Neural cell (in vitro differentiated cells): Measurements from ENCODE around the gene CDC25A. TPM values are rescaled to one million over a fixed set of nuclear protein-coding genes. Genes with fewer than 3 reads are reported as not detected.

Experiments
- H2AFZ ChIP-seq: fragments of 200-600, 300-800 bp; sonication (generic), shearing (Covaris generic); 2 replicates; pipeline ENCODE4 v1.6.0; 2014; ENCODE audit warnings: low read depth, mild to moderate bottlenecking, antibody characterized with exemption, low read length, moderate library complexity
- H3F3A ChIP-seq: fragments of 200-600 bp; shearing (Covaris generic); 2 replicates; pipeline ENCODE4 v1.6.1; 2016; ENCODE audit warnings: mild to moderate bottlenecking, moderate library complexity, mixed read lengths, antibody characterized with exemption, low read length; ENCODE audit not compliant: insufficient read depth, poor library complexity, severe bottlenecking
- H3K27ac ChIP-seq: fragments of 200-600, 300-800 bp; sonication (generic), shearing (Covaris generic); 2 replicates; pipeline ENCODE4 v1.5.1; 2014; ENCODE audit warnings: mild to moderate bottlenecking, low read length, moderate library complexity
- H3K27me3 ChIP-seq: fragments of 300-800, 200-600 bp; sonication (generic), shearing (Covaris generic); 2 replicates; pipeline ENCODE4 v1.6.0; 2014; ENCODE audit warnings: mild to moderate bottlenecking, low read depth, low read length, moderate library complexity; ENCODE audit not compliant: insufficient read depth
- H3K36me3 ChIP-seq: fragments of 300-800, 200-600 bp; sonication (generic), shearing (Covaris generic); 2 replicates; pipeline ENCODE4 v1.5.1; 2014; ENCODE audit warnings: mild to moderate bottlenecking, antibody characterized with exemption, low read length, moderate library complexity; ENCODE audit not compliant: insufficient read depth
- H3K4me2 ChIP-seq: fragments of 300-800, 200-600 bp; sonication (generic), shearing (Covaris generic); 2 replicates; pipeline ENCODE4 v1.6.0; 2014; ENCODE audit warnings: mild to moderate bottlenecking, low read length
- H3K4me3 ChIP-seq: fragments of 300-800, 200-600 bp; sonication (generic), shearing (Covaris generic); 2 replicates; pipeline ENCODE4 v1.5.1; 2014; ENCODE audit warnings: mild to moderate bottlenecking, low read length, moderate library complexity
- H3K79me2 ChIP-seq: fragments of 200-600 bp; shearing (Covaris generic); replicated peaks from 2 replicates; pipeline ENCODE4 v1.6.0; 2014; ENCODE audit warnings: mild to moderate bottlenecking, low read length, moderate library complexity; ENCODE audit not compliant: insufficient read depth
- H3K9ac ChIP-seq: fragments of 300-800, 200-600 bp; sonication (generic), shearing (Covaris generic); 2 replicates; pipeline ENCODE4 v1.6.1; 2016; ENCODE audit warnings: mild to moderate bottlenecking, low read length, mixed read lengths
- H3K9me2 ChIP-seq: fragments of 200-600 bp; shearing (Covaris generic); 2 replicates; pipeline ENCODE4 v1.6.1; 2016; ENCODE audit warnings: mild to moderate bottlenecking, low read length, mixed read lengths; ENCODE audit not compliant: insufficient read depth
- H3K9me3 ChIP-seq: fragments of 200-600, 300-800 bp; sonication (generic), shearing (Covaris generic); 2 replicates; pipeline ENCODE4 v1.6.1; 2016; ENCODE audit warnings: mild to moderate bottlenecking, mixed run types, low read length, moderate library complexity, mixed read lengths
- H4K20me1 ChIP-seq: fragments of 200-600 bp; shearing (Covaris generic); 2 replicates; pipeline ENCODE4 v1.6.1; 2016; ENCODE audit warnings: mild to moderate bottlenecking, mixed run types; ENCODE audit not compliant: insufficient read depth
- EP300 ChIP-seq: fragments of 450-650 bp; conservative IDR thresholded peaks from 2 replicates; pipeline ENCODE4 v1.6.1; 2014; ENCODE audit warnings: antibody characterized with exemption, mild to moderate bottlenecking, moderate library complexity; ENCODE audit not compliant: poor library complexity, severe bottlenecking
- EZH2 ChIP-seq: fragments of 200-600, 300-800 bp; shearing (Covaris generic), sonication (generic); IDR thresholded peaks from 2 replicates; pipeline ENCODE4 v1.6.1; 2014; ENCODE audit warnings: antibody characterized with exemption, low read length, borderline replicate concordance, mild to moderate bottlenecking; ENCODE audit not compliant: insufficient read depth, poor library complexity, severe bottlenecking
- MXI1 ChIP-seq: fragments of 450-650 bp; conservative IDR thresholded peaks from 2 replicates; pipeline ENCODE4 v1.6.1; 2014; ENCODE audit warnings: antibody characterized with exemption, mild to moderate bottlenecking; ENCODE audit not compliant: poor library complexity, severe bottlenecking
- POLR2AphosphoS5 ChIP-seq: IDR thresholded peaks from 2 replicates; pipeline ENCODE4 v1.6.1; 2012
- RAD21 ChIP-seq: fragments of 450-650 bp; conservative IDR thresholded peaks from 2 replicates; pipeline ENCODE4 v1.6.1; 2014; ENCODE audit warnings: antibody characterized with exemption, mild to moderate bottlenecking, moderate library complexity
- REST ChIP-seq: IDR thresholded peaks from 2 replicates; pipeline ENCODE4 v1.6.1; 2012; ENCODE audit warnings: borderline replicate concordance
- SMC3 ChIP-seq: fragments of 450-650 bp; conservative IDR thresholded peaks from 2 replicates; pipeline ENCODE4 v1.6.1; 2014; ENCODE audit warnings: antibody characterized with exemption, mild to moderate bottlenecking, moderate library complexity; ENCODE audit not compliant: poor library complexity
- TAF1 ChIP-seq: IDR thresholded peaks from 2 replicates; pipeline ENCODE4 v1.6.1; 2012; ENCODE audit warnings: low read depth
- polyA plus RNA-seq: library from polyadenylated mRNA; depleted of rRNA; stranded (reverse); fragments of >200 nt; gene quantifications from 2 replicates; pipeline ENCODE4 v1.2.3, GENCODE V29; 2014
- TF ChIP-seq, protein P1 (sequence below): fragments of 450-650 bp; IDR thresholded peaks from 2 replicates; pipeline ENCODE4 v1.5.1; 2014; ENCODE audit warnings: antibody characterized with exemption, mild to moderate bottlenecking, moderate library complexity; ENCODE audit not compliant: poor library complexity, severe bottlenecking

The CDC25A gene
- polyA plus RNA-seq, 1 donor from 2014 or later, result 12.3 TPM

GRCh38 chr3:48185129-48185528, 3.1 kb downstream of the CDC25A start:
- no peaks in the 10 kb centered on the region for H3F3A ChIP-seq
- H3K27ac ChIP-seq, result no peak overlapping the region
- no peak for TF ChIP-seq REST
- no peak for TF ChIP-seq POLR2AphosphoS5
- TF ChIP-seq, protein P1, sequence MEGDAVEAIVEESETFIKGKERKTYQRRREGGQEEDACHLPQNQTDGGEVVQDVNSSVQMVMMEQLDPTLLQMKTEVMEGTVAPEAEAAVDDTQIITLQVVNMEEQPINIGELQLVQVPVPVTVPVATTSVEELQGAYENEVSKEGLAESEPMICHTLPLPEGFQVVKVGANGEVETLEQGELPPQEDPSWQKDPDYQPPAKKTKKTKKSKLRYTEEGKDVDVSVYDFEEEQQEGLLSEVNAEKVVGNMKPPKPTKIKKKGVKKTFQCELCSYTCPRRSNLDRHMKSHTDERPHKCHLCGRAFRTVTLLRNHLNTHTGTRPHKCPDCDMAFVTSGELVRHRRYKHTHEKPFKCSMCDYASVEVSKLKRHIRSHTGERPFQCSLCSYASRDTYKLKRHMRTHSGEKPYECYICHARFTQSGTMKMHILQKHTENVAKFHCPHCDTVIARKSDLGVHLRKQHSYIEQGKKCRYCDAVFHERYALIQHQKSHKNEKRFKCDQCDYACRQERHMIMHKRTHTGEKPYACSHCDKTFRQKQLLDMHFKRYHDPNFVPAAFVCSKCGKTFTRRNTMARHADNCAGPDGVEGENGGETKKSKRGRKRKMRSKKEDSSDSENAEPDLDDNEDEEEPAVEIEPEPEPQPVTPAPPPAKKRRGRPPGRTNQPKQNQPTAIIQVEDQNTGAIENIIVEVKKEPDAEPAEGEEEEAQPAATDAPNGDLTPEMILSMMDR, result no peak
- TF ChIP-seq MXI1, result no peak
- no peak for TF ChIP-seq SMC3
- TF ChIP-seq EZH2, result no peak
- no peak for TF ChIP-seq EP300
- no peak for TF ChIP-seq RAD21
- no peak for TF ChIP-seq TAF1
- H4K20me1 ChIP-seq, result no peaks in the 10 kb centered on the region
- H3K79me2 ChIP-seq, result peaks cover 10% of the 10 kb centered on the region
- H3K36me3 ChIP-seq, result no peaks in the 10 kb centered on the region
- no peaks in the 10 kb centered on the region for H3K9me3 ChIP-seq
- H2AFZ ChIP-seq, result no peak overlapping the region
- no peak overlapping the region for H3K9ac ChIP-seq
- no peaks in the 10 kb centered on the region for H3K27me3 ChIP-seq
- no peak overlapping the region for H3K4me2 ChIP-seq
- H3K4me3 ChIP-seq, result no peak overlapping the region
- no peaks in the 10 kb centered on the region for H3K9me2 ChIP-seq

GRCh38 chr3:48184299-48184698, 3.9 kb downstream of the CDC25A start:
- H3K9me2 ChIP-seq, result no peaks in the 10 kb centered on the region
- no peaks in the 10 kb centered on the region for H4K20me1 ChIP-seq
- no peak overlapping the region for H3K27ac ChIP-seq
- no peak overlapping the region for H3K4me2 ChIP-seq
- no peaks in the 10 kb centered on the region for H3K9me3 ChIP-seq
- no peaks in the 10 kb centered on the region for H3K36me3 ChIP-seq
- no peak overlapping the region for H3K4me3 ChIP-seq
- H3K79me2 ChIP-seq, result peaks cover 10% of the 10 kb centered on the region
- H2AFZ ChIP-seq, result no peak overlapping the region
- H3K27me3 ChIP-seq, result no peaks in the 10 kb centered on the region
- no peaks in the 10 kb centered on the region for H3F3A ChIP-seq
- H3K9ac ChIP-seq, result no peak overlapping the region
- TF ChIP-seq EZH2, result no peak
